T-helper 17 cell (primary cell): Measurements from ENCODE around the gene GALNT8. TPM values are rescaled to one million over a fixed set of nuclear protein-coding genes. Genes with fewer than 3 reads are reported as not detected.

Experiments used
- ATAC-seq: fragments of 150-1000 bp; cut with Tn5 transposase; 2 replicates; pipeline ENCODE4 v1.10.0; 2021; ENCODE audit warnings: mild to moderate bottlenecking, moderate library complexity
- DNase-seq, 3 donors: peaks; one replicate each; pipeline versions ENCODE4 v3.0.0 to v3.0.0-alpha.2; 2020 to 2021
- H3K9me3 ChIP-seq: one replicate; pipeline ENCODE4 v1.7.0; 2013; ENCODE audit warnings: low read length, mild to moderate bottlenecking; ENCODE audit not compliant: control insufficient read depth, poor library complexity, severe bottlenecking
- H3K27ac Mint-ChIP-seq: one replicate; pipeline ENCODE4 v1.8.0; 2022; ENCODE audit warnings: mild to moderate bottlenecking, moderate library complexity, mixed read lengths
- H3K27me3 Mint-ChIP-seq: one replicate; pipeline ENCODE4 v1.8.0; 2022; ENCODE audit warnings: mixed read lengths
- H3K36me3 Mint-ChIP-seq: one replicate; pipeline ENCODE4 v1.8.0; 2022; ENCODE audit warnings: low read depth, mixed read lengths
- H3K4me1 Mint-ChIP-seq: one replicate; pipeline ENCODE4 v1.8.0; 2022; ENCODE audit warnings: mild to moderate bottlenecking, mixed read lengths
- H3K4me3 Mint-ChIP-seq: one replicate; pipeline ENCODE4 v1.8.0; 2022; ENCODE audit warnings: mild to moderate bottlenecking, moderate library complexity, mixed read lengths
- total RNA-seq, 4 donors: library from RNA in 2 of 4; stranded (reverse) in 2 of 4; gene quantifications; one replicate each; pipeline ENCODE4 v1.2.3 and lab custom pipeline; 2022 to 2026

Gene GALNT8
- total RNA-seq, 2 donors from 2014 or later, result 1.4 TPM

GRCh38 chr12:4812624-4813327 is 92.6 kb downstream of the GALNT8 start:
- H3K27me3 Mint-ChIP-seq, result peaks cover 42% of the 10 kb centered on the region
- no peak overlapping the region for H3K4me3 Mint-ChIP-seq
- H3K4me1 Mint-ChIP-seq, result peaks cover 34% of the 10 kb centered on the region
- no peak overlapping the region for H3K27ac Mint-ChIP-seq
- peaks cover 8% of the 10 kb centered on the region for H3K36me3 Mint-ChIP-seq
- no peaks in the 10 kb centered on the region for H3K9me3 ChIP-seq
- no peak for DNase-seq
- ATAC-seq, result no peak

GRCh38 chr12:4813741-4814140 is 93.5 kb downstream of the GALNT8 start:
- peaks cover 31% of the 10 kb centered on the region for H3K4me1 Mint-ChIP-seq
- ATAC-seq, result no peak

GRCh38 chr12:4814485-4814884 is 94.3 kb downstream of the GALNT8 start:
- H3K4me1 Mint-ChIP-seq, result peaks cover 33% of the 10 kb centered on the region
- DNase-seq (no peak), ATAC-seq (no peak)
- H3K4me3 Mint-ChIP-seq, result no peak overlapping the region
- peaks cover 8% of the 10 kb centered on the region for H3K36me3 Mint-ChIP-seq
- H3K27ac Mint-ChIP-seq, result no peak overlapping the region
- no peaks in the 10 kb centered on the region for H3K9me3 ChIP-seq
- peaks cover 38% of the 10 kb centered on the region for H3K27me3 Mint-ChIP-seq

More at GRCh38 chr12:4813741-4814140, 93.5 kb downstream of the GALNT8 start:
- no peak for DNase-seq
- no peak overlapping the region for H3K27ac Mint-ChIP-seq
- H3K9me3 ChIP-seq, result no peaks in the 10 kb centered on the region
- H3K27me3 Mint-ChIP-seq, result peaks cover 41% of the 10 kb centered on the region
- peaks cover 8% of the 10 kb centered on the region for H3K36me3 Mint-ChIP-seq
- H3K4me3 Mint-ChIP-seq, result no peak overlapping the region

- Mint-ChIP-seq H3K4me1 (peaks cover 15% of the 10 kb centered on the region), H3K27ac (no peak overlapping the region), H3K4me3 (no peak overlapping the region), H3K36me3 (peaks cover 2% of the 10 kb centered on the region), H3K27me3 (peaks cover 20% of the 10 kb centered on the region)
- ATAC-seq (no peak), DNase-seq (no peak)
- no peaks in the 10 kb centered on the region for H3K9me3 ChIP-seq
Observed at GRCh38 chr12:4816744-4817525, 96.7 kb downstream of the GALNT8 start.

GRCh38 chr12:4817880-4818279 is 97.7 kb downstream of the GALNT8 start:
- ATAC-seq (no peak), DNase-seq (no peak)
- H3K9me3 ChIP-seq, result no peaks in the 10 kb centered on the region
- peaks cover 2% of the 10 kb centered on the region for H3K36me3 Mint-ChIP-seq
- H3K4me1 Mint-ChIP-seq, result peaks cover 15% of the 10 kb centered on the region
- H3K27me3 Mint-ChIP-seq, result peaks cover 19% of the 10 kb centered on the region
- H3K27ac Mint-ChIP-seq, result peak overlapping the region; percentile 67
- peak overlapping the region; percentile 64 for H3K4me3 Mint-ChIP-seq

- H3K4me3 Mint-ChIP-seq, result no peak overlapping the region
- peaks cover 2% of the 10 kb centered on the region for H3K36me3 Mint-ChIP-seq
- H3K27me3 Mint-ChIP-seq, result peaks cover 15% of the 10 kb centered on the region
- no peak for DNase-seq
- no peaks in the 10 kb centered on the region for H3K9me3 ChIP-seq
- H3K4me1 Mint-ChIP-seq, result peaks cover 18% of the 10 kb centered on the region
- peak; percentile 30 for ATAC-seq
- peak overlapping the region; percentile 34 for H3K27ac Mint-ChIP-seq
Observed at GRCh38 chr12:4819654-4820053, 99.5 kb downstream of the GALNT8 start.

- no peaks in the 10 kb centered on the region for H3K9me3 ChIP-seq
- Mint-ChIP-seq H3K36me3 (no peaks in the 10 kb centered on the region), H3K27me3 (peaks cover 8% of the 10 kb centered on the region), H3K4me3 (no peak overlapping the region), H3K27ac (peak overlapping the region; percentile 24), H3K4me1 (peaks cover 24% of the 10 kb centered on the region)
- ATAC-seq (no peak), DNase-seq (no peak)
Observed at GRCh38 chr12:4820971-4821370, 100.8 kb downstream of the GALNT8 start.

Other genes with a start within 250 kb of the GALNT8 start
- under 1 TPM; 0.34 to 0.72 TPM for gene RAD51AP1, start 181.5 kb upstream of the GALNT8 start, total RNA-seq
- gene DYRK4, start 158.2 kb upstream of the GALNT8 start, total RNA-seq, result 10 to 100 TPM; 10.4 to 11.1 TPM
- 1 to 10 TPM; 1.6 to 2.6 TPM for gene AKAP3, start 71.3 kb upstream of the GALNT8 start, total RNA-seq
- gene NDUFA9, start 71.3 kb upstream of the GALNT8 start, total RNA-seq, result 10 to 100 TPM; 61.3 to 80.8 TPM
- not detected for gene KCNA1, start 189.5 kb downstream of the GALNT8 start, total RNA-seq